IMR-90 (cell line): ENCODE results near the gene CAPN8. TPM values are rescaled to one million over a fixed set of nuclear protein-coding genes. Genes with fewer than 3 reads are reported as not detected.

ENCODE experiments used
- ATAC-seq: fragments of 200-7000 bp; cut with Tn5 transposase; 2 replicates; pipeline ENCODE4 v1.9.1; 2020; ENCODE audit warnings: low read depth, mild to moderate bottlenecking, moderate library complexity
- BruUV-seq: library from RNA; stranded (reverse); fragments of 400-500 nt; replicated peaks from 2 replicates; lab custom pipeline; 2021; lab: Mats Ljungman, UMichigan
- CTCF ChIA-PET: fragments of 300-600 bp; formaldehyde crosslinking; extraction: SDS; loops from one replicate; lab custom pipeline; 2021; ENCODE audit warnings: antibody characterized with exemption; lab: Yijun Ruan, JAX
- POLR2A ChIA-PET: fragments of 300-600 bp; sonication (Branson Sonifier 250); formaldehyde crosslinking; loops from one replicate; lab custom pipeline; 2022; ENCODE audit warnings: antibody characterized with exemption; ENCODE audit not compliant: unreplicated experiment; lab: Charles Lee
- DNase-seq: peaks from one replicate; pipeline ENCODE4 v3.0.0; 2013
- H2AFZ ChIP-seq: replicated peaks from 2 replicates; pipeline ENCODE3; 2013; ENCODE audit warnings: low read length, mild to moderate bottlenecking; ENCODE audit not compliant: poor library complexity
- H2AK5ac ChIP-seq: 2 replicates; pipeline ENCODE4 v1.6.1; 2013; ENCODE audit warnings: low read depth, low read length, inconsistent platforms
- H2AK9ac ChIP-seq: replicated peaks from 2 replicates; pipeline ENCODE3; 2013; ENCODE audit warnings: mild to moderate bottlenecking, low read depth, low read length, moderate library complexity; ENCODE audit not compliant: poor library complexity
- H2BK120ac ChIP-seq: 2 replicates; pipeline ENCODE4 v1.6.1; 2013; ENCODE audit warnings: low read depth, low read length, inconsistent platforms
- H2BK15ac ChIP-seq: 3 replicates; pipeline ENCODE4 v1.6.1; 2013; ENCODE audit warnings: low read depth, low read length, inconsistent platforms
- H2BK20ac ChIP-seq: 2 replicates; pipeline ENCODE4 v1.6.1; 2013; ENCODE audit warnings: low read depth, mild to moderate bottlenecking, inconsistent platforms, low read length, moderate library complexity
- H2BK5ac ChIP-seq: 2 replicates; pipeline ENCODE4 v1.6.1; 2013; ENCODE audit warnings: mild to moderate bottlenecking, low read depth, low read length, inconsistent platforms; ENCODE audit not compliant: poor library complexity, severe bottlenecking
- H3K14ac ChIP-seq: replicated peaks from 2 replicates; pipeline ENCODE4 v1.6.1; 2013; ENCODE audit warnings: low read depth, low read length, inconsistent platforms
- H3K18ac ChIP-seq: 2 replicates; pipeline ENCODE4 v1.6.1; 2013; ENCODE audit warnings: low read depth, low read length, control low read depth
- H3K23ac ChIP-seq: 2 replicates; pipeline ENCODE4 v1.6.1; 2013; ENCODE audit warnings: low read depth, low read length, inconsistent platforms
- H3K27ac ChIP-seq: 2 replicates; pipeline ENCODE4 v1.5.1; 2013; ENCODE audit warnings: mild to moderate bottlenecking, control low read depth, low read length; ENCODE audit not compliant: insufficient read depth
- H3K27me3 ChIP-seq: 2 replicates; pipeline ENCODE4 v1.6.1; 2013; ENCODE audit warnings: low read length; ENCODE audit not compliant: control insufficient read depth, insufficient read depth
- H3K36me3 ChIP-seq: 2 replicates; pipeline ENCODE4 v1.6.1; 2013; ENCODE audit warnings: low read length, mixed read lengths; ENCODE audit not compliant: control insufficient read depth, insufficient read depth
- H3K4ac ChIP-seq: 2 replicates; pipeline ENCODE4 v1.6.1; 2013; ENCODE audit warnings: low read depth, low read length, inconsistent platforms
- H3K4me1 ChIP-seq: 2 replicates; pipeline ENCODE4 v1.6.1; 2013; ENCODE audit warnings: low read length, mixed read lengths; ENCODE audit not compliant: control insufficient read depth, insufficient read depth
- H3K4me2 ChIP-seq: 2 replicates; pipeline ENCODE4 v1.6.1; 2013; ENCODE audit warnings: low read depth, mild to moderate bottlenecking, control low read depth, low read length, moderate library complexity
- H3K4me3 ChIP-seq: 2 replicates; pipeline ENCODE4 v1.5.1; 2013; ENCODE audit warnings: low read depth, mild to moderate bottlenecking, control low read depth, low read length, moderate library complexity; ENCODE audit not compliant: insufficient read depth
- H3K56ac ChIP-seq: 2 replicates; pipeline ENCODE4 v1.6.1; 2013; ENCODE audit warnings: low read length, inconsistent platforms; ENCODE audit not compliant: insufficient read depth; ENCODE audit errors: extremely low read depth
- H3K79me1 ChIP-seq, 2 experiments: 2 replicates each; pipeline ENCODE4 v1.6.1; 2013; ENCODE audit warnings: low read length in 2 of 2, inconsistent platforms in 1 of 2, low read depth in 1 of 2
- H3K9ac ChIP-seq: 2 replicates; pipeline ENCODE4 v1.6.1; 2013; ENCODE audit warnings: low read depth, low read length, control low read depth
- H3K9me1 ChIP-seq: 2 replicates; pipeline ENCODE4 v1.6.1; 2013; ENCODE audit warnings: low read length, inconsistent platforms; ENCODE audit not compliant: insufficient read depth
- H3K9me3 ChIP-seq: 2 replicates; pipeline ENCODE4 v1.6.1; 2013; ENCODE audit warnings: low read length; ENCODE audit not compliant: control insufficient read depth, insufficient read depth
- H4K20me1 ChIP-seq: 2 replicates; pipeline ENCODE4 v1.6.1; 2013; ENCODE audit warnings: low read length, inconsistent platforms; ENCODE audit not compliant: insufficient read depth
- H4K5ac ChIP-seq: 2 replicates; pipeline ENCODE4 v1.6.1; 2013; ENCODE audit warnings: mild to moderate bottlenecking, low read depth, low read length, control low read depth
- H4K8ac ChIP-seq, 2 experiments: 2 replicates each; pipeline ENCODE4 v1.6.1; 2013; ENCODE audit warnings: low read depth in 2 of 2, low read length in 2 of 2, control low read depth in 1 of 2, inconsistent platforms in 1 of 2
- H4K91ac ChIP-seq: 2 replicates; pipeline ENCODE4 v1.6.1; 2013; ENCODE audit warnings: low read depth, low read length, inconsistent platforms; ENCODE audit not compliant: insufficient read depth
- BHLHE40 ChIP-seq: fragments of 150-350 bp; IDR thresholded peaks from 2 replicates; pipeline ENCODE4 v1.6.1; 2016; ENCODE audit warnings: mild to moderate bottlenecking, low read depth, low read length
- CEBPB ChIP-seq: IDR thresholded peaks from 2 replicates; pipeline ENCODE4 v1.6.1; 2012; ENCODE audit warnings: low read depth, low read length, improper control_type of control experiment
- CHD1 ChIP-seq: IDR thresholded peaks from 2 replicates; pipeline ENCODE4 v1.6.1; 2012; ENCODE audit warnings: low read depth, low read length, improper control_type of control experiment
- FOS ChIP-seq: fragments of 150-350 bp; IDR thresholded peaks from 2 replicates; pipeline ENCODE4 v1.6.1; 2016; ENCODE audit warnings: low read depth, low read length
- MAFK ChIP-seq: IDR thresholded peaks from 2 replicates; pipeline ENCODE4 v1.6.1; 2012; ENCODE audit warnings: low read depth, low read length, improper control_type of control experiment
- MAZ ChIP-seq: IDR thresholded peaks from 2 replicates; pipeline ENCODE4 v1.6.1; 2012; ENCODE audit warnings: low read depth, mild to moderate bottlenecking, low read length, improper control_type of control experiment, moderate library complexity, borderline replicate concordance
- MXI1 ChIP-seq: IDR thresholded peaks from 2 replicates; pipeline ENCODE4 v1.6.1; 2012; ENCODE audit warnings: low read depth, mild to moderate bottlenecking, low read length, moderate library complexity, borderline replicate concordance
- NFE2L2 ChIP-seq: fragments of 150-350 bp; IDR thresholded peaks from 2 replicates; pipeline ENCODE4 v1.6.1; 2016; ENCODE audit warnings: low read depth, mild to moderate bottlenecking, low read length
- POLR2A ChIP-seq: IDR thresholded peaks from 2 replicates; pipeline ENCODE4 v1.6.1; 2012; ENCODE audit warnings: mild to moderate bottlenecking, low read depth, low read length
- RAD21 ChIP-seq: IDR thresholded peaks from 2 replicates; pipeline ENCODE4 v1.6.1; 2012; ENCODE audit warnings: low read length, improper control_type of control experiment
- RCOR1 ChIP-seq: IDR thresholded peaks from 2 replicates; pipeline ENCODE4 v1.6.1; 2012; ENCODE audit warnings: mild to moderate bottlenecking, low read length, improper control_type of control experiment; ENCODE audit not compliant: insufficient replicate concordance
- RFX5 ChIP-seq: IDR thresholded peaks from 2 replicates; pipeline ENCODE4 v1.8.0; 2012; ENCODE audit warnings: low read depth, mild to moderate bottlenecking, low read length, moderate library complexity
- WGBS, 2 experiments: methylation state at CpG; one replicate each; pipeline versions ENCODE4 v1.1.5 to v1.1.7; 2013; ENCODE audit warnings: missing lambda C conversion rate in 2 of 2; ENCODE audit not compliant: insufficient read length in 1 of 2; ENCODE audit errors: extremely low coverage in 2 of 2; 5-methylcytosine and 5-hydroxymethylcytosine counted together
- dilution Hi-C: fragments of 300-500 bp; cut with HindIII; formaldehyde crosslinking; loops from one replicate; pipeline ENCODE4 v1.14.3; 2018; ENCODE audit warnings: low sequenced_read_pairs; ENCODE audit not compliant: unreplicated experiment
- in situ Hi-C: fragments of 300-500 bp; cut with MboI; formaldehyde crosslinking; loops from 3 replicates; pipeline ENCODE4 v1.14.3; 2019; ENCODE audit warnings: low sequenced_read_pairs, inconsistent platforms, mixed read lengths
- intact Hi-C: fragments of 100-400 bp; cut with micrococcal nuclease; formaldehyde crosslinking; loops from 2 replicates; pipeline ENCODE4 v1.10.0; 2022
- polyA plus RNA-seq, 3 experiments: library from polyadenylated mRNA; depleted of rRNA; stranded (reverse); fragments of >200 nt; gene quantifications; 2 replicates each; pipeline ENCODE4 v1.2.3, GENCODE V29; 2012; ENCODE audit warnings: low replicate concordance in 1 of 3
- total RNA-seq: library from RNA; depleted of rRNA; stranded (reverse); fragments of >200 nt; gene quantifications from 2 replicates; pipeline ENCODE4 v1.2.3, GENCODE V29; 2012
- TF ChIP-seq, protein P1 (sequence below): fragments of 150-350 bp; IDR thresholded peaks from 2 replicates; pipeline ENCODE4 v1.6.1; 2017; ENCODE audit warnings: mild to moderate bottlenecking, antibody characterized with exemption, low read length, low read depth
- TF ChIP-seq, protein P2 (sequence below): conservative IDR thresholded peaks from 2 replicates; pipeline ENCODE4 v1.5.1; 2012; ENCODE audit warnings: mild to moderate bottlenecking, low read depth, low read length, improper control_type of control experiment

CAPN8 gene
- total and polyA plus RNA-seq, 2 of the 4 experiments (the other 2 are of a cell fraction): not detected

DNA sequence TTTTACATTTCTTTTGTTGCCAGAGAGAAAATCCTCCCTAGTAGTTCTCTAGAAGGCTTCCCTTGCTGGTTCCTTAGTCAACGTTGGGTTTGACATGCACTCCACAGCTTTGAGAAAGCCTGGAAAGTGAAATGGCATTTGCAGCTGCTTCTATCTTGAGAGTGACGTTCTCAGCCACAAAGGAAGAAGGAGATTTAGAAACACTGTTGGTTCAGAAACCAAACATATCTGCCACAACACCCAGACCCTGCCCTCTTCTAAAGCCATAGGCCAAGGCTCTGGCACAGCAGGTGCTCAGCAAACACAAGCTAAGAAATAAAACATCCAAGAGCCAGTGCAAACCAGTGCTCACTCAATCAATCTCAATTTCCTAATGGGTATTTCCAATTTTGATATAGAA, 150.9 kb downstream of the CAPN8 start:
- no peak overlapping the region for H4K5ac ChIP-seq
- peaks cover 19% of the 10 kb centered on the region for H3K27me3 ChIP-seq
- no peak overlapping the region for H2BK20ac ChIP-seq
- no peak overlapping the region for H2BK120ac ChIP-seq
- no peaks in the 10 kb centered on the region for H3K4me1 ChIP-seq
- no peak overlapping the region for H3K18ac ChIP-seq
- 40% methylated on average over 1 of the region's 2 CpGs; no CpG with 5 or more reads in 1 of the 2 experiments for WGBS, 2 experiments
- POLR2A ChIA-PET: no interaction called here
- H3K79me1 ChIP-seq: no peaks in the 10 kb centered on the region
- BruUV-seq: no TSS peak
- no peak for DNase-seq
- H3K14ac ChIP-seq: no peak overlapping the region
- no peak overlapping the region for H2AK5ac ChIP-seq
- intact Hi-C loops (no loop called here), dilution Hi-C loops (no loop called here), in situ Hi-C loops (no loop called here)
- H3K9me1 ChIP-seq: no peaks in the 10 kb centered on the region
- H2AFZ ChIP-seq: no peak overlapping the region
- no peak overlapping the region for H2AK9ac ChIP-seq
- H4K91ac ChIP-seq: no peak overlapping the region
- CTCF ChIA-PET: no interaction called here
- ATAC-seq: no peak
- no peak overlapping the region for H3K27ac ChIP-seq
- no peaks in the 10 kb centered on the region; the same call in 1 of the 2 replicates for H4K20me1 ChIP-seq
- no peak overlapping the region for H2BK15ac ChIP-seq
- H3K9me3 ChIP-seq: no peaks in the 10 kb centered on the region
- H3K4me3 ChIP-seq: no peak overlapping the region
- no peak overlapping the region for H3K9ac ChIP-seq
- no peak overlapping the region for H3K56ac ChIP-seq
- no peak overlapping the region for H3K4ac ChIP-seq
- no peaks in the 10 kb centered on the region for H3K36me3 ChIP-seq
- H2BK5ac ChIP-seq: no peak overlapping the region
- H3K23ac ChIP-seq: no peak overlapping the region
- H4K8ac ChIP-seq: no peak overlapping the region
- no peak for TF ChIP-seq NFE2L2
- TF ChIP-seq CEBPB: no peak
- TF ChIP-seq CHD1: no peak
- no peak for TF ChIP-seq MAZ
- no peak for TF ChIP-seq POLR2A
- TF ChIP-seq FOS: no peak
- TF ChIP-seq MAFK: no peak
- no peak for TF ChIP-seq BHLHE40
- TF ChIP-seq, protein P1, sequence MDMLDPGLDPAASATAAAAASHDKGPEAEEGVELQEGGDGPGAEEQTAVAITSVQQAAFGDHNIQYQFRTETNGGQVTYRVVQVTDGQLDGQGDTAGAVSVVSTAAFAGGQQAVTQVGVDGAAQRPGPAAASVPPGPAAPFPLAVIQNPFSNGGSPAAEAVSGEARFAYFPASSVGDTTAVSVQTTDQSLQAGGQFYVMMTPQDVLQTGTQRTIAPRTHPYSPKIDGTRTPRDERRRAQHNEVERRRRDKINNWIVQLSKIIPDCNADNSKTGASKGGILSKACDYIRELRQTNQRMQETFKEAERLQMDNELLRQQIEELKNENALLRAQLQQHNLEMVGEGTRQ: no peak
- no peak for TF ChIP-seq RFX5
- TF ChIP-seq, protein P2, sequence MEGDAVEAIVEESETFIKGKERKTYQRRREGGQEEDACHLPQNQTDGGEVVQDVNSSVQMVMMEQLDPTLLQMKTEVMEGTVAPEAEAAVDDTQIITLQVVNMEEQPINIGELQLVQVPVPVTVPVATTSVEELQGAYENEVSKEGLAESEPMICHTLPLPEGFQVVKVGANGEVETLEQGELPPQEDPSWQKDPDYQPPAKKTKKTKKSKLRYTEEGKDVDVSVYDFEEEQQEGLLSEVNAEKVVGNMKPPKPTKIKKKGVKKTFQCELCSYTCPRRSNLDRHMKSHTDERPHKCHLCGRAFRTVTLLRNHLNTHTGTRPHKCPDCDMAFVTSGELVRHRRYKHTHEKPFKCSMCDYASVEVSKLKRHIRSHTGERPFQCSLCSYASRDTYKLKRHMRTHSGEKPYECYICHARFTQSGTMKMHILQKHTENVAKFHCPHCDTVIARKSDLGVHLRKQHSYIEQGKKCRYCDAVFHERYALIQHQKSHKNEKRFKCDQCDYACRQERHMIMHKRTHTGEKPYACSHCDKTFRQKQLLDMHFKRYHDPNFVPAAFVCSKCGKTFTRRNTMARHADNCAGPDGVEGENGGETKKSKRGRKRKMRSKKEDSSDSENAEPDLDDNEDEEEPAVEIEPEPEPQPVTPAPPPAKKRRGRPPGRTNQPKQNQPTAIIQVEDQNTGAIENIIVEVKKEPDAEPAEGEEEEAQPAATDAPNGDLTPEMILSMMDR: no peak
- no peak for TF ChIP-seq MXI1
- no peak for TF ChIP-seq RCOR1
- no peak for TF ChIP-seq RAD21
- H3K4me2 ChIP-seq: no peak overlapping the region
